ENCODE measurements around the gene CCKAR.

DNA sequence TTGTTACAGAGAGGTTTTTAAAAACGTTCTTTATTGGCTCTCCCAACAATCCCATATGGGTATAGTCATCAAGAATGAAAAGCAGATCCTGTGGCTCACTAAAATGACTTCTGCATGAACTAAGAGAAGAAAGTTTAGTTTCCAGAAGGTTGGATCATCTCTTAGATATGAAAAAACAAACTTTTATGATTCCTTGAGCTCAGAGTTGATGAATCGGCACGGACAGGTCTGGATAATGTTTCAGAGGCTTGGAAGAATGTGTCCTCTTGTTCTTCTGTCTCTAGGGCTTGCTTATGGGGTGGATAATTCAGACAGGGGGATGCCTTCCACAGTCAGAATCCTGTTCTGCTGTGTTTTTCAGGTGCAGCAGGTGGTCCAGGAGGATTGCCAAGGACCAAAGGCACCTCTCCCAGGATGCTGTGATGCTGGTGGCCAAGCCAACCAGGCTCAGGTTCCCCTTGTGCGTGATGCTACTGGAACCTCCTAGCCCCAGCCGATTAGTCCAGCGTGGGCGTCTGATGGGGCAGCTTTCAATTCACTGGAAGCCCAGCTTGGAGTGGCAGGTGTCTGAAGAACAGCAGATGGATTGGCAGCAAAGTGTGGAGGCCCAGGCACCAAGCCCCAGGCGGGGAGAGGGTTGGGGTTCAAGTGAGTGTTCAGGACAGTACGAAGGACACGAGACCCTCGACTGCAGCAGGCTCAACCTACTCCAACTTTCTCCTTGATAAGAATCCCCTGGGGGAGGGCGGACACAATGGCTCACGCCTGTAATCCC, 30.3 kb downstream of the CCKAR start:
- TF ChIP-seq CHD1 (IDR thresholded peaks at IDR 0.05; ENCODE audit: low read depth, low read length): no peak
- TF ChIP-seq GABPA (IDR thresholded peaks at IDR 0.05; ENCODE audit: low read depth): no peak

Measured in GM12878 (cell line).